GM21576 (cell line): ENCODE data around the gene MSLN.
"Not testable (repeated sequence)": the region's sequence is repeated elsewhere in the genome, so short reads cannot be mapped to it uniquely, and the experiment has no call there.

Experiments used
- ATAC-seq: cut with Tn5 transposase; IDR thresholded peaks from one replicate; pipeline ENCODE4 v1.9.1; 2021; ENCODE audit warnings: mild to moderate bottlenecking, moderate library complexity; ENCODE audit not compliant: unreplicated experiment

The MSLN gene

DNA sequence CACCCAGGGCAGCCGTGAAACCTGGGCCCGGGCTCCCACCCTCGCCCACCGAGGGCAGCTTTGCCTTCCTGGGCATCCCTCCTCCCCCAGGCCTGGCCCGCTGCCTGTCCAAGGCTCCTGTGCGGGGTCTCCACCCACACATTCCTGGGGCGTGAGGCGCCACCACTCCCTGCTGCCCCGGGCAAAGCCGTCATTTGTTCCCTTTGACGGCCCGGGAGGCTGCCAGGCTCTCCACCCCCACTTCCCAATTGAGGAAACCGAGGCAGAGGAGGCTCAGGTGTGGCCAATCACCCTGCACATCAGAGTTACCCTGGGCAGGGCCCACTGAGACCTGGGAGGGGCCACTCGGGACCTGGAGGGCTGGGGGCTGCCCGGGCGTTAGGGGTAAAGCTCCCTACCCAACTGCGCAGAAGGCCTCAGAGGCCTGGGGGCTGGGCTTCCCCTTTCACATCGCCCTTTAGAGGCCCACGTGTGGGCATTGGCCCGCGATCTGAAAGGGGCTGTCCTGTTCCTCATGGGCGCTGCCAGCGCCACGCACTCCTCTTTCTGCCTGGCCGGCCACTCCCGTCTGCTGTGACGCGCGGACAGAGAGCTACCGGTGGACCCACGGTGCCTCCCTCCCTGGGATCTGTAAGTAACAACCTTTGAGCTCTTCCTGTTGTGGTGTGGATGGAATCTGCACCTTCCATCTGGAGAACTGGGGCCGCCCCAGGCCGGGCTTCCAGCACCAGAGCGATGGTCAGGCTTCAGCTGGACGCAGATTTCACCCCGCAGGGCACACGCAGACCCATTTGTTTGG, at the start of gene MSLN:
Gene MSLN, plus strand, starts transcription at position 190 of the 799 bp plus-strand sequence. CDS start 1,947 bp downstream, outside the sequence.
- ATAC-seq, result no peak

DNA sequence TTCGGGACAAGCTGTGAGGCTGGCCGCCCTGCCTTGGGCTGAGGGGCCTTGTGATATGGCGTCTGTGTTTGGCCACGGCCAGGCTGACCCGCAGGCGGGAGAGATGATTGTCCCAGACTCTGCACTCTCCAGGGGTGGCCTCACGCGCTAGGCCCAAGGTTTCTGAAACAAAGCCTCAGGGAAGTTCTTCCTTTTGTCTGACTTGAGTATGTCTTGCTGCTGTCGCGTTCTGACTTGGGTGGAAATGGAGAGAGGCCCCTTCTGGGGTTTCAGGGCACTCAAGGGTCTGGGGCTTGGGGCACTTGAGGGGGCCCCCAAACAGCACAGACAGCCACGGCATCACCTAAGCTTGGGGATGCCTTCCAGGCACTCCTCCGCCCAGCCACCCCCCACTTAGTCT, 49.5 kb upstream of the MSLN start:
- no peak for ATAC-seq

DNA sequence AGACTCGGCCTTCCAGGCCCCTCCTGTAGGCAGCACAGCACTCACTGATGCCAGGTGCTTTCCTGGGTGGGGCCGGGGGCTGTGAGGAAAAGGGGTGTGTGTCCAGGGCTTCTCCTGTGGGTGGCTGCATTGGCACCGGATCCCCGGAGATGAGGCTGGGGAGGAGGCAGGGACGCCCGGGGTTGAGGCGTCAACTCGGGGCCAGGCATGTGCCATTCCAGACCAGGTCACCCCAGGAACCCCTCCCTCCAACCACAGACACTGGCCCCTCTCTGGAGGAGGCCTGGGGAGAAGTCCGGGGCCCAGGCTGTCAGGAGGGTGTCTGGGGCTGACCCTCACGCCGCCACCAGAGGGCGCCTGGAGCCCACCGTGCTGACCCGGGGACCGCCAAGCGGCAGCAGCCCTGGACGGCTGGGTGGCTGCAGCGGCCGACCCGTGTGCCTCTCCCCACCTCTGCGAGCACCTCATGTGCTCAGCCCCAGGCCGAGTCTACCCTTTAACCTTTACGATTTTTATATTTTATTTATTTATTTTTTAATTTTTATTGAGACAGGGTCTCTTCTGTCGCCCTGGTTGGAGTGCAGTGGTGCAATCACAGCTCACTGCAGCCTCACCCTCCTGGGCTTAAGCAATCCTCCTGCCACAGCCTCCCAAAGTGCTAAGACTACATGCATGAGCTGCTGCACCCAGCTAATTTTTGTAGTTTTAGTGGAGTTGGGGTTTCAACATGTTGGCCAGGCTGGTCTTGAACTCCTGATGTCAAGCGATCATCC, 48.8 kb upstream of the MSLN start:
- no peak for ATAC-seq

DNA sequence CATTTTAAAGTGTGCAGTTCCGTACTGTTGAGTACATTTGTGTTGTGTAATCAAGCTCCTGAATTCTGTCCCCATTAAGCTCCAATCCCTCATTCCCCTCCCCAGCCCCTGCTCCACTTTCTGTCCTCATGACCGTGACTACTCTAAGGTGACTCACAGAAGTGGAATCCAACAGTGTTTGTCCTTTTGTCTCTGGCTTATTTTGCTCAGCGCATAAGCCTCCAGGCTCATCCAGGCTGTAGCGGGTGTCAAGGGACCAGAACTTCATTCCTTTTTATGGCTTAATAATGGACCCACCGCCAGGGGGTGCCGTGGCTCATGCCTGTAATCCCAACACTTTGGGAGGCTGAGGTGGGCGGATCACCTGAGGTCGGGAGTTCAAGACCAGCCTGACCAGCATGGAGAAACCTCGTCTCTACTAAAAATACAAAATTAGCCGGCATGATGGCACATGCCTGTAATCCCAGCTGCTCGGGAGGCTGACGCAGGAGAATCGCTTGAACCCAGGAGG, 47.7 kb upstream of the MSLN start:
- ATAC-seq, result not testable (repeated sequence)

- ATAC-seq, result no peak
Measured at GRCh38 chr16:714079-714478, 46.5 kb upstream of the MSLN start.

GRCh38 chr16:714558-715476, 45.7 kb upstream of the MSLN start, which contains the start of gene METRN:
Gene METRN, plus strand, starts transcription at chr16:715118. Its CDS starts 172 bp downstream, at chr16:715290.
- ATAC-seq, result peak; percentile 55

GRCh38 chr16:715477-716199, 44.9 kb upstream of the MSLN start:
- ATAC-seq, result peak; percentile 12

- ATAC-seq, result no peak
Measured at GRCh38 chr16:716200-716568, 44.4 kb upstream of the MSLN start.

DNA sequence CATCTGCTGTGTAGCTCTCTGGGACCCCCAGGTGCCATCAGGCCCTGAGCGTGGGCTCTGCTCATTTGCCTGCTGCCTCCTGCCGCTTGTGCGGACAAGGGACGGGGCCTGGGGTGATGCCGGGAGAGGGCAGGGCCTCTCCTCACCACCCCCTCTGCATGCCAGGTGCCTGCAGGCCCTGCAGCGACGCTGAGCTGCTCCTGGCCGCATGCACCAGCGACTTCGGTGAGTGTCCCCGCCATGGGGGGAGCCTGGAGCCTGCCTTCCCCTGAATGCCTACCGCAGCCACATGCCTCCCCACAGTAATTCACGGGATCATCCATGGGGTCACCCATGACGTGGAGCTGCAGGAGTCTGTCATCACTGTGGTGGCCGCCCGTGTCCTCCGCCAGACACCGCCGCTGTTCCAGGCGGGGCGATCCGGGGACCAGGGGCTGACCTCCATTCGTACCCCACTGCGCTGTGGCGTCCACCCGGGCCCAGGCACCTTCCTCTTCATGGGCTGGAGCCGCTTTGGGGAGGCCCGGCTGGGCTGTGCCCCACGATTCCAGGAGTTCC, 43.7 kb upstream of the MSLN start:
- no peak for ATAC-seq

DNA sequence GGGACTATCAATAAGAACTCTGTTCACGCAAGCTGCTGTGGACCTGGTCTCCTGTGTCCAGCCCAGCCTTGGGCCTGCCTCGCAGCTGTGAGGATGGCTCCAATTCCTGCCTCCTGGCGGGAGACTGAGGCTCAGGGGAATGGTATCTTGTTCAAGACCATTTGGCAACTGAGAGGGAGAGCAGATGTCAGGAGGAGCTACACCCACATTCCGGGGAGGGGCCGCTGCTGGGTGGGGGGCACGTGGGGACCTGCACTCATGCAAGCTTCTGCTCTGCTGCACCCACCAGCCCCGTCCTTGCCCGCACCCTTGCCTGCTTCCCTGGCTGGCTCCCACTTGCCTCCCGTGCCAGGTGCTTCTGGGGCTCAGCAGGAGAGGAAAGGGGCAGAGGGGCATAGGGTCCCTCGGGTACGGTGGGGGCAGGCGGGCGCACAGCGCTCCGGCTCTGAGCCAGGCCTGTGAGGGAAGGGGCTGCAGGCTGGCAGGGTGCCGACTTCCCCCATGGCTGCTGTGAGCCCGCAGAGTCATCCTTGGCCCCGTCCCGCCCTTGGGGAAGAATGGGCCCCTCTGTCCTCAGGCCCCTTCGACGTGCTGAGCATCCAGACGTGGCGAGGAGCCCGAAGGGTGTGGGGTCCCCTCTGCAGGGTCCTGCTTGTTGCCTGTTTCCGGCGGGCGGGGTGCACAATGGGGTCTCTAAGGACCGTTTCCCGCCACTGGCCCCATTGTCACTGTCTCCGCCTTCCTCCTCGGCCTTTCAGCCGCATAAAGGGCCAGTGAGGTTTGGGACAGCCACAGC, 42.9 kb upstream of the MSLN start:
- ATAC-seq, result no peak

DNA sequence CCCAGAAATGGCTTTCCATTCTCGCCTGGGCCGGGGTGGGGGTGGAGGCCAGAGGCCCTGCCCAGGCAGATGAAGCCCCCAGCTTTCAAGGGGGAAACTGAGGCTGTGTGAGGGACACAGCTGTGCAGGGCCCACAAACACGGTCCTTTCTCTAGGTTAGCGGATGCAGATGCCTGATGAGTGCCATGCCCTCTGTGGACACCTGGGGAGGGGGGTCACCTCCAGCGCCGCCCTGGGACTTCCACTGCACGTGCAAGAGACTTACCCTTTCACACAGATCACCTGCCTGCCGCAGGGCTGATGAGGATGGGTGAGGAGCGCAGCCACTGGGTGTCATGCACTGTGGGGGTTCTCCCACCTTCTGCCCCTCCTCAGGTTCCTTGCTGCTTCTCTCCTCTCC, 42.1 kb upstream of the MSLN start:
- no peak for ATAC-seq

GRCh38 chr16:718922-719321, 41.6 kb upstream of the MSLN start:
- ATAC-seq, result no peak

- no peak for ATAC-seq
Measured at GRCh38 chr16:719815-720446, 40.6 kb upstream of the MSLN start.

DNA sequence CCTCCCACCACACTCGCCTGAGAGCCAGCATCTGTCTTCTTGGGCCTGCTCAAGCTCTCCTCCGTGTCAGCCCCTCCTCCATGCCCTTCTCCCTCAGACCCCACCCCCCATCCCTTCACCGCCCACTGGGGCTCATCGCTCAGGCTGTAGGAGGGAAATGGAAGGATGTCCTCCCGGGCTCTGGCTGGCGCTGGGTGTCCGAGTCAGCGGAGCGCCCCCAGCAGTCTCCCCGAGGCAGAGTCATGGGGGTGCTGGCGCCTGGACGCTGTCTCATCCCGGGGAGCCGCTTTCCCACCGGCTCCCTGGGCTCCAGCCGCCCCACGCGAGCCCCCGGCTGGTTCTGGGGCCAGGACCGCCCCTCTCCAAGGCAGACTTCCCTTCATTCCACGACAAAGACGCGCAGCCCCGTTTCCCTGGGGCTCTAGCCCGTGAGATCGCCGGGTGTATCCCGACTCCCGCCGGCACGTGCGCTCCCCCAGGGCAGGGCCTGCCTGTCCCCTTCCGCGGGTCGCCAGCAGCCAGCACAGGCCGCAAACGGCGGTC, 40.0 kb upstream of the MSLN start:
- peak; percentile 26 for ATAC-seq

DNA sequence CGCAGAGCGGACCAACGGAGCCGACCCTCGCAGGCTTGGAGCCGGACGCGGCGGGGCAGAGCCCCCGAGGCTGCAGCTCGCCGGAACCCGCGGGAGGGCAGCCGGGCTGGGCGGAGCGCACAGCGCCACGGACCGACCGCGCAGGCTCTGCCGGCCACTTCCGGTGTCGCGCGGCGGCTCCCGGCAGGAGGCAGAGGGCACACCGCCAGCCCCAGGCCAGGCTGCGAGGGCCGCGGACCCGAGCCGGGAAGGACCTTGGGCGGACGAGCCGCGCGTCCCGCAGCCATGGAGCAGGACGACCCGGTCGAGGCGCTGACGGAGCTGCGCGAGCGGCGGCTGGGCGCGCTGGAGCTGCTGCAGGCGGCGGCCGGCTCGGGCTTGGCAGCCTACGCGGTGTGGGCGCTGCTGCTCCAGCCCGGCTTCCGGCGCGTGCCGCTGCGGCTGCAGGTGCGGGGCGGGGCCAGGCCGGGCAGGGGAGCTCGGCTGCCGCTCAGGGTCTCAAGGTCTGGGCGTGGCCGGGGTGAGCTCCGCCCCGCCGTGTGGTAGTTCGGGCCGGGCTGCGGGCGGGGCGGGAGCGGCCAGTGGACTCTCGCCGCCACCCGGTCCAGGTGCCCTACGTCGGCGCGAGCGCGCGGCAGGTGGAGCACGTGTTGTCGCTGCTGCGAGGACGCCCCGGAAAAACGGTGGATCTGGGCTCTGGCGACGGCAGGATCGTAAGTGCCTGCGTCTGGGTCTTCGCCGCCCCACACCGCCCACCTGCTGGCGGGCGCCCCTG, 39.4 kb upstream of the MSLN start, which contains the start of gene ANTKMT:
Gene ANTKMT, plus strand, starts transcription at position 157 of the 775 bp plus-strand sequence. Its CDS starts 129 bp downstream, at position 286.
- ATAC-seq, result peak; percentile 54

DNA sequence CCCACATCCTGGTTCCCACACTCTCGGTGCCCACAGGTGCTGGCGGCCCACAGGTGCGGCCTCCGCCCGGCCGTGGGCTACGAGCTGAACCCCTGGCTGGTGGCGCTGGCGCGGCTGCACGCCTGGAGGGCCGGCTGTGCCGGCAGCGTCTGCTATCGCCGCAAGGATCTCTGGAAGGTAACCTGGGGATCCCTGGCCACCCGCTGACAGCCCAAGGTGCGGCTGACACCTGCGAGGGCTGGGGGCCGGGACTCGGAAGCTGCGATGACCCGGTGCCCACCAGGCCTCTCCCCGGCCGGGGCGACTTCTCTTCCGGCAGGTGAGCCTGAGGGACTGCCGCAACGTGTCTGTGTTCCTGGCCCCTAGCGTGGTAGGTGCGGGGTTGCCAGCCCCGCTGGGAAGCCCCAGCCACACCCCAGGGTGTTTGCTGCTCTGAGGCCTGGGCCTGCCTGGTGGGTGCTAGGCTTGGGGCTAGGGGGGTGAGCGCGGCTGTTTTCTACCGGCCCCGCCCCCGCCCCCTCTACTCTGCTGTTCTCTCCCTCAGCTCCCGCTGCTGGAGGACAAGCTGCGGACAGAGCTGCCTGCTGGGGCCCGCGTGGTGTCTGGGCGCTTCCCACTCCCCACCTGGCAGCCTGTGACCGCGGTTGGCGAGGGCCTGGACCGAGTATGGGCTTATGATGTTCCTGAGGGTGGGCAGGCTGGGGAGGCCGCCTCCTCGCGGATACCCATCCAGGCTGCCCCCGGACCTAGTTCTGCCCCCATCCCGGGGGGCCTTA, 38.6 kb upstream of the MSLN start:
- ATAC-seq, result no peak
